ENCODE results near the gene ZSWIM6. TPM values are rescaled to one million over a fixed set of nuclear protein-coding genes. Genes with fewer than 3 reads are reported as not detected.

Gene ZSWIM6
- polyA plus RNA-seq, 1 of the 3 experiments (the other 2 are of a cell fraction) = 7.4 TPM

GRCh38 chr5:61590473-61590872 lies 258.4 kb downstream of the ZSWIM6 start (continued):
- TF ChIP-seq USF2 (IDR thresholded peaks at IDR 0.05; ENCODE audit: borderline replicate concordance, low read depth, low read length) (no peak), FOXJ3 (CRISPR knock-in tag; IDR thresholded peaks at IDR 0.05) (no peak), EZH2phosphoT487 (IDR thresholded peaks at IDR 0.05; ENCODE audit: borderline replicate concordance, low read depth) (no peak), TAF1 (IDR thresholded peaks at IDR 0.05; ENCODE audit: borderline replicate concordance, low read depth, low read length) (no peak)

- no peaks in the 10 kb centered on the region for H3K36me3 ChIP-seq (replicated peaks in 1 of 2; ENCODE audit: control insufficient read depth in 1 of 2, insufficient read depth in 2 of 2, low read length in 1 of 2)
- CTCF ChIA-PET = no interaction called here
- no peaks in the 10 kb centered on the region for H3K79me2 ChIP-seq (ENCODE audit: insufficient read depth)
- no peak overlapping the region for H2AFZ ChIP-seq (ENCODE audit: low read depth)
- H3K4me2 ChIP-seq = no peak overlapping the region
- no peak for DNase-seq
- TF ChIP-seq USF1 (IDR thresholded peaks at IDR 0.05; ENCODE audit: borderline replicate concordance, low read depth) = no peak
- no peak overlapping the region for H3K27ac ChIP-seq (ENCODE audit: low read depth in 2 of 2, low read length in 1 of 2)
- POLR2A ChIA-PET = no interaction called here
- 87% methylated on average over 4 of the region's 4 CpGs for WGBS (ENCODE audit: low lambda C conversion rate)
- H3K9ac ChIP-seq = no peak overlapping the region
- no peaks in the 10 kb centered on the region for H4K20me1 ChIP-seq (ENCODE audit: insufficient read depth)
- H3K27me3 ChIP-seq (ENCODE audit: insufficient read depth) = no peaks in the 10 kb centered on the region; the same call in 1 of the 2 replicates
- H3K4me1 ChIP-seq (ENCODE audit: control insufficient read depth in 1 of 2, insufficient read depth in 2 of 2, low read depth in 1 of 2, low read length in 1 of 2) = peaks cover 0 to 8% of the 10 kb centered on the region in 2 experiments; a peak in 1 of 4 replicates
- H3F3A ChIP-seq (replicated peaks; ENCODE audit: insufficient read depth) = no peaks in the 10 kb centered on the region
- no peaks in the 10 kb centered on the region for H3K9me2 ChIP-seq
- no peak overlapping the region for H3K4me3 ChIP-seq (ENCODE audit: low read depth in 2 of 2, low read length in 1 of 2)
- no peaks in the 10 kb centered on the region for H3K9me3 ChIP-seq
Observed at GRCh38 chr5:61591859-61592258, 259.8 kb downstream of the ZSWIM6 start.

GRCh38 chr5:61595426-61595825 lies 263.4 kb downstream of the ZSWIM6 start:
- ChIA-PET CTCF (interaction anchor here (1.6 kb wide), 1 partner anchor 8 kb away, joined by 6 read pairs; no protein-coding TSS in a partner anchor), POLR2A (no interaction called here)
- no peak overlapping the region for H3K9ac ChIP-seq
- H3K4me1 ChIP-seq (ENCODE audit: control insufficient read depth in 1 of 2, insufficient read depth in 2 of 2, low read depth in 1 of 2, low read length in 1 of 2) = peaks cover 0 to 2% of the 10 kb centered on the region in 2 experiments; a peak in 1 of 4 replicates
- no peaks in the 10 kb centered on the region for H3K9me3 ChIP-seq
- H3K79me2 ChIP-seq (ENCODE audit: insufficient read depth) = no peaks in the 10 kb centered on the region
- H2AFZ ChIP-seq (ENCODE audit: low read depth) = no peak overlapping the region
- H3K36me3 ChIP-seq (replicated peaks in 1 of 2; ENCODE audit: control insufficient read depth in 1 of 2, insufficient read depth in 2 of 2, low read length in 1 of 2) = no peaks in the 10 kb centered on the region
- H3F3A ChIP-seq (replicated peaks; ENCODE audit: insufficient read depth) = no peaks in the 10 kb centered on the region
- no peak overlapping the region for H3K4me3 ChIP-seq (ENCODE audit: low read depth in 2 of 2, low read length in 1 of 2)
- no peak overlapping the region for H3K27ac ChIP-seq (ENCODE audit: low read depth in 2 of 2, low read length in 1 of 2)
- H4K20me1 ChIP-seq (ENCODE audit: insufficient read depth) = no peaks in the 10 kb centered on the region
- DNase-seq = no peak
- no peak overlapping the region for H3K4me2 ChIP-seq
- no peaks in the 10 kb centered on the region for H3K9me2 ChIP-seq
- H3K27me3 ChIP-seq (ENCODE audit: insufficient read depth) = no peaks in the 10 kb centered on the region; the same call in 1 of the 2 replicates
- TF ChIP-seq SMC3 (IDR thresholded peaks at IDR 0.05; ENCODE audit: low read depth, low read length) = no peak
- no peak for TF ChIP-seq POLR2AphosphoS5 (IDR thresholded peaks at IDR 0.05; ENCODE audit: low read depth, low read length)
- no peak for TF ChIP-seq PBX3 (IDR thresholded peaks at IDR 0.05)
- no peak for TF ChIP-seq JUND (IDR thresholded peaks at IDR 0.05)
- no peak for TF ChIP-seq RXRA (IDR thresholded peaks at IDR 0.05; ENCODE audit: borderline replicate concordance, low read depth)
- no peak for TF ChIP-seq RCOR1 (IDR thresholded peaks at IDR 0.05; ENCODE audit: low read length)
- no peak for TF ChIP-seq GABPA (IDR thresholded peaks at IDR 0.05; ENCODE audit: low read depth)
- no peak for TF ChIP-seq RAD21 (IDR thresholded peaks at IDR 0.05; ENCODE audit: low read length)
- TF ChIP-seq USF2 (IDR thresholded peaks at IDR 0.05; ENCODE audit: borderline replicate concordance, low read depth, low read length) = no peak
- no peak for TF ChIP-seq SIN3A (IDR thresholded peaks at IDR 0.05; ENCODE audit: borderline replicate concordance, low read depth, low read length)
- TF ChIP-seq FOXJ3 (CRISPR knock-in tag; IDR thresholded peaks at IDR 0.05) = no peak
- no peak for TF ChIP-seq CTCF (IDR thresholded peaks at IDR 0.05)
- no peak for TF ChIP-seq GATA2 (CRISPR knock-in tag; IDR thresholded peaks at IDR 0.05)

Data from SK-N-SH (cell line).